HK-2 (cell line): ENCODE results near the gene GLCE.

ENCODE experiments used
- DNase-seq: peaks from one replicate; pipeline ENCODE4 v3.0.0-alpha.2; 2018; ENCODE audit not compliant: unreplicated experiment

GLCE gene

DNA sequence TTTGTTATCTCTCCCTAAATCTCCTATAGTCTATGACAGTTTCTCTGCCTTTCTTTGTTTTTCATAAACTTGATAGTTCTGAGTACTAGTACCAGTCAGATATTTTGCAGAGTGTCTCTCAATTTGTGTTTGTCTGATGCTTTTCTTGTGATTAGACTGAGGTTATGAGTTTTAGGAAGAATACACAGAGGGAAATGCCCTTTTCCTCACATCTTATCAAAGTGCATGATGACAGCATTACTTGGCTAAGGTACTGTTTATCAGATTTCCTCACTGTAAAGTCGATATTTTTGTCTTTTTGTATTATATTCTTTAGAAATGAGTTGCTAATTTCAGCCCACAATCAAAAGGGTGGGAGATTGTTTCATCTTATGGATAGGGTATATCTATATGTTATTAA, 45.6 kb downstream of the GLCE start:
- DNase-seq = no peak

DNA sequence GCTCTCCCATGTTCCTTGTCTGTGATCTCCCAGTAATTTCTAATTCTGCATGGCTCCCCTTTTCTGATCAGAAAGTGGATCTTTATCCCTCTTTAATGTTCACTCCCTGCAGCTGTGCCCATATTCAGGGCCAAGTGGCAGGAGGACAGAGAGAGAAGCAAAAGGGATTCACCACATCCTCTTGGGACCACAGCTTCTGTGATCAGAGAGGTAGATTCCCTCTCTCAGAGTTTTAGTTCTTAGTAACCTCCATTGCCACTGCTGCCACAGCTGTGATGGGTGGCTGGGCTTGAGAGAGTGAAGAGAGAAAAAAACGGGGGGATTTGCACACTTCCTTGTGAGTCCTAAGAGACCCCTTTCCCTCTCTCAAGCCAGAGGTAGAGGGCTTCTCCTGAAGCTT, 49.2 kb downstream of the GLCE start:
- no peak for DNase-seq

DNA sequence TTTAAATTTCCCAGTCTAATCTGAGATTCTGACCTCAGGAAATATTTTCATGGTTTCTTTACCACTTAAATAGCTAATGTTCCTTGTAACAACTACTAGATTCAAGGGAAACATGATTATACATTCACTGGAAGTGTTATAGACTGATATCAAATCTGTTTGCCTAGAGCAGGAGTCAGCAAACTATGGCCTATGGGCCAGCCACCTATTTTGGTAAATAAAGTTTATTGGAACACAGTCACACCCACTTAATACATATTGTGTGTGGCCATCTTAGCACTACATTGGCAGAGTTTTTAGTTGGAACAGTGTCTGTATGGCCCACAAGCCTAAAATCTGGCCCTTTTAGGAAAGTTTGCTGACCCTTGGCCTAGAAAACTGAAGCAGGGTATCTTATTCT, 50.1 kb downstream of the GLCE start:
- DNase-seq = no peak

DNA sequence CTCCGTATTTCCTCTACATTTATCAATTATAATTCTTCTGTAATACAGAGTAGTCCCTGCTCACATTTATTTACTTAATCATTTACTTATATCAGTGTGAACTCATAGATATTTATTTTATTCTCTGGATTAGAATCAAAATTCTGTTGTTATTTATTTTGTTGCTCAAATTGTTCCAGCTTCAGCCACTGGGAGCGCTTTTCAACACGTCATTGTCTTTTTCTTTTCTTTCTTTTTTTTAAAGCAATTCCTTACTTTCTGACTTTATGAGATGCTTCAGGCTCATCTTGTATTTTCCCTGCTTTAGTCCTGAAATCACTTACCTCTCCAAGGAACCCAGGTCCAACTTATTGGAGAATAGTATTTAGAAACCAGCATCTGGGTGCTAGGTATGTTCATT, 53.4 kb downstream of the GLCE start:
- DNase-seq = no peak

DNA sequence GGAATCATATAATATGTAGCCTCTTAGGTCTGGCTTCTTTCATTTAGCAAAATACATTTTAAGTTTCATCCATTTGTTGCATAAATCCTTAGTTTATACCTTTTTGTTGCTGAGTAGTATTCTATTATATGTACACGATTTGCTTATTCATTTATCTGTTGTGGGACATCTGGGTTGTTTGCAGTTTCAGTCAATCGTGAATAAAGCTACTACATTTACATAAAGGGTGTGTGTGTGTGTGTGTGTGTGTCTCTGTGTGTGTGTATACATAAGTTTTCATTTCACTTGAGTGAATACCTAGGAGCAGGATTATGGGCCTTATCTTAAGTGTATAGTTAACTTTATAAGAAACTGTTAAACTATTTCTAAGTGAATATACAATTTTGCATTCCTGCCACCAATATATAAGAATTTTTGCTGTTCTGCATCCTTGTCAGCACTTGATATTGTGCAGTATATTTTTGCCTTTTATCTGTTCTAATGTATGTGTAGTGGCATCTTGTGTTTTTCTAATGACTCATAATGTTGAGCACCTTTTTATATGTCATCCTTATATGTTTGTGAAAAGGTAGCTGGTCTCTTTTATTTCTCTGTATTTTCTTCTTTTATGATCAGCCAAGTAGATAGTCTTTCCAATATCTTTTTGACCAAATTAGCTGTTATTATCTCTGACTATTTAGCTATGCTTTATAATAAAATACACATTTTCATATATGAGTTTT, 55.0 kb downstream of the GLCE start:
- DNase-seq = no peak

DNA sequence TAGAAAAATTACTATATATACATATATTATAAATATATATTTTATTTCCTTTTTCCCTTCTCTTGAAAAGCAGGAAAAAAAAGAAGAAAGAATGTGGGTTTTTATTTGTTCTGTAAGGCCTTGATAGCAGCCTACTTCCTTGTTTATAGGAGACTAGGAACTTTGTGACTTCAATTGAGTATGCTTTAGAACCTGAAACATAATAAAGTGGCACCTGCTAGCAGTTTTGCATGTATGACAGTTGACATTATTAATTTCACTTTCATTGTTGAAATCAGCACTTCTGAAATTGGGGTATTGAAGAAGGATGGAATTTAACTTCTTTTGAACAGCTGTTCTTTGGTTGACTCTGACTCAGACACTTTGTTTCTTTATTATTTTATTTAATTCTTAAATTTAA, 56.9 kb downstream of the GLCE start:
- DNase-seq = no peak

DNA sequence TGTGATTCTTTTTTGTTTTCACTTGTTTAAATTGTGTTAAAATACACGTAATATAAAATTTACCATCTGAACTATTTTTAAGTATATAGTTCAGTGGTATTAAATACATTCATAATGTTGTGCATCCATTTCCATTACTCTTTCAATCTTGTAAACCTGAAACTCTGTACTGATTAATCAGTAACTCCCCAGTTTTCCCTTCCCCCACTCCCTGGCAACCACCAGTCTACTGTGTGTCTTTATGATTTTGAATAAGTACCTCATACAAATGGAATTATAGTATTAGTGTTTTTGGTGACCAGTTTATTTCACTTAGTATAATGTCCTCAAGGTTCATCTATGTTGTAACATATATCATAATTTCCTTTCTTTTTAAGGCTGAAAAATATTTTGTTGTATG, 59.3 kb downstream of the GLCE start:
- DNase-seq = no peak

DNA sequence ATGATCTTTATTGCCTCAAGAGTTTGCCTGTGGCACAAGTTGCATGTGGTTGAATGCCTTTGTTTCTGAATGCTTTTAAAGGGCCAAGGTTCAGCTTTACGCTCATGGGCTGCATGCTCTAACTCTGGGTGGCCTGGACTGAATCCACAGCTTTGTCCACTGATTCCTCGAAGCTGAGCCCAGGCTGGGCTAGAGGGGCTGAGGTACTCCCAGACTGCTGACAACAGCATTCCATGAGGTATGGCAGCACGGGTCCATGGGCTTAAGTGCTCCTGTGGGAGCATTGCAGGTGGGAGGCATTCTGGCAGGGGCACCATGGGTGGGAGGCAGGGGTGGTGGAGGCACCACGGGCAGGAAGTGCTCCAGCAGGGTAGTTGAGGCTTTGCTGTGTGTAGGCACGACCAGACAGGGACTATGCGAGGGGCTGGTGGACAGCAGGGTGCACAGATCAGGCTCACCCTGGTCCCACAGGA, 61.6 kb downstream of the GLCE start:
- DNase-seq = no peak

DNA sequence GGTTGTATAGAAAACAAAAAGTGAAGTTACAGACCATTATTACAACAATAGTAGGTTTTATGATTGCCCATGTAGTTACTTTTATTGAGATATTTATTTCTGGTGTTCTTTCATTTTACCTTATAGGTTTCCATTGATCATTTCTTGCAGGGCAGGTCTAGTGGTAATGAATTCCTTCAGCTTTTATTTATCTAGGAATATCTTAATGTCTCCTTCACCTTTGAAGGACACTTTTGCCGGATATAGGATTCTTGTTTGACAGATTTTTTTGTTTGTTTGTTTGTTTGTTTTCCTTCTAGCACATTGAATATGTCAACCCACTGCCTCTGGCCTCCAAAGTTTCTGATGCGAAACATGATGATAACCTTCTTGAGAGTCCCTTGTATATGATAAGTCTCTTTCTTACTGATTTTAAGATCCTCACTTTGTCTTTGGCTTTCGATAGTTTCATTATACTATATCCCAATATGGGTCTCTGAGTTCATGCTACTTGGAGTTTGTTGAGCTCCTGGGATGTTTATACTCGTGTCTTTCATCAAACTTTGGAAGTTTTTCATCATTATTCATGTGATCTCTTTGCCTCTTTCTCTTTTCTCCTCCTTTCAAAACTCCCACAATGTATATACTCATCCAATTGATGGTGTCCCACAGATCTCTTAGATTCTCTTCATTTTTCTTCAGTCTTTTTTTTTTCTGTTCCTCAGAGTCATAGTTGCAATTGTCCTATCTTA, 62.8 kb downstream of the GLCE start:
- DNase-seq = no peak

DNA sequence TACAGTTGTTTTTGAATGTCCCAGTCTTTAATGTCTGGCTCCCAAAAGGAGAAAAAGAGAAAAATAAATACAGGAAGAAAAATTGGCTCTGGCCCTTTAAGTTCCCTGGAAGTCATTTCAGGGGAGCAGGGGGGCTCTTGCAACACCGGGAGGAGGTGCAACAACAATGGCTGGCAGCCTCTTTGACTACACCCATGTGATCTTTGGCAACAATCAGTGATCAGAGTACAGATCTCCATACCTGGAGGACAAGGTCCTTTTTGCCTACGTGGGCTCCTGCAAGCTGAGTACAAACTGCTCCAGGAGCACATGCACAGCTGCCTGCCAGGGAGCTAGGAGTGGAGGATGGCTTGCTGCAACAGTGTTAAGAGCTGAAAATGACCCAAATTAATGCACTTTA, 63.9 kb downstream of the GLCE start:
- DNase-seq = no peak

DNA sequence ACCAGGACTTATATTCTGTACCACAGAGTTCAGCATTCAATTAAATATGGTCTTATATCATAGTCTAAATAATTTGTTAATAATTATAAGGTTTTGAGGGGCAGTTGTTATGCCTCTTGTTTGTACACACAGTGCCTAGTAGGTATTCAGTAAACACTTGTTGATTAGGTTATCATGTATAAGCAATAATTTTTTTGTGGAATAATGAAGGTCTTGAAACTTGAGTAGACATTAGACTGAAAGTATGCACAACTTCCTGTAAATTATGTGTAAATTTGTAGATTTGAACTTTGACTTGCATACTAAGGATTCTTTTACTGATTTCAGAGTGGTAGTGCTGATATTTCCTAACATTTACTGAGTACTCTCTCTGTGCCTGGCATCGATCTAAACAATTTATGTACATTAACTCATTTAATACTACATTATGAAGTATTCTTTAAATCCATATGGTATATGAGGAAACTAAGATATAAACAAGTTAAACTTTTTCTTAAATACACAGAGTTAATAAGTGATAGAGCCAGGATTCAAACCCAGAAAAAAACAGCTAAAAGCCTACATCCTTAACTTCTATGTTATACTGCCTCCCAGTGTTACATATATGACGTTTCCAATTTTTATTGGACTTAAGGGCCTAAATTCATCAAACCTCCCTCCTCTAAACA, 65.1 kb downstream of the GLCE start:
- DNase-seq = no peak

DNA sequence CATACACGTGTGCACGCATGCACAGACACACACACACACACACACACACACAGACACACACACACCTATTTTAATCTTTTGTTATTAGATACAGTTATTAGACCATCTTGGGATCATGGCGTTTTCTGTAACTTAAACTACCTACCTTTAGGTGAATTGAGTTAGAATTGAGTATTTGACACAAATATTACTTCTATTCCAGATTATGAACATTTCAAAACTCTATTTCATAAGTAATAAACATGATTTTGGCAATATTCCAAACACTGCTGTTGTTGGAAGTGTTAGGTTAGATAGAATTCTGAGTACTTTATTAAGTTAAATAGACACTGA, 65.6 kb downstream of the GLCE start:
- no peak for DNase-seq

DNA sequence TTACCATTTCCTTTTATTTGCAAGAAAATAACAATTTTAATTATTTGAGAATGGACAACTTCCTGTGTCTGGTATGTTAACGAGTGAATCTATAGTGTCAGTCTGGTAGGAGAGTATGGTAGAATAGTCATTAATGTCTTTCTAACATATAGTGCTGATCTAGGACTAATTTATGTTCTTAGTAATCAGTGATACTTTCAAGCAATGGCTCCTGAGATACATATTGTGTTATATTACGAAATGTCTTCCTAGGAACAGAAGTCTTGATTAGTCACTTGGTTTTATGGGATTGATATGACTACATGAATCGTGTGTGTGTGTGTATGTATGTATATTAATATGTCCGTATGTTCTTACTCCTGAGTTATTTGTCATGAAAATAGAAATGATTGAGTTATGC, 71.7 kb downstream of the GLCE start:
- no peak for DNase-seq

DNA sequence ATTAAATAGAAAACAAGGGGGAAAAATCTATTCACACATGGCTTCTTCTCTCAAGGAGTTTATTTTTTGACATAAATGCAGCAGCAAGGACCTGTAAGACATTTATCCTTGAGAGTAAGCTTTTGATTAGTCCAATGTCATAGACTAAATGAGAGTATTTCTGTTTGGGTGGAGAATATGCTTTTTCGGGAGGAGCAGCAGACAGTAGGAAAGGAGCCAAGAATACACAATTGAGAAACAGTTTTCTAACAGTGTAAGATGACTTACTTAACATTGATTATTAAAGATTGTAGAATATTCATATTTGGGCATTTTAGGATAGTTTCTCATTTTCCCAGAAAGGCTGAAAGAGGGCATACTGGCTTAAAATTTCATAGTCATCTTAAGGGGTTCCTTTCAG, 72.3 kb downstream of the GLCE start:
- no peak for DNase-seq

DNA sequence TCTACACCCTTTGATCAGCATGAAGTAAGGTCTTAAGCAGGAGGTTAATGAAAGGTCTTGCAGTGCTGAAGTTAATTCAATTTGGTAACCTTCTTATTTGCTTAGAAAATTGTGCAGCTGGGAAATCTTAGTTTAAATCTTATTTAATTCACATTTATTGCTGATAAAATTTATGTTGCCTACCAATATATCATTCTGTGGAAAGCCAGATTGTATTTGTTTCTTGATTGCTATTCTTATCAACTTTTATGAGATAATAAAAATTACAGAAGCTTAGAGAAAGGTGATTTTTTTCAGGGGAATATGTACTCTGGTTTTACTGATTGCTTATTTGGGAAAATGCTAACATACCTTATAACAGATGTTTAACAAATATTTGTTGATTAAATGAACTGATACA, 74.2 kb downstream of the GLCE start:
- DNase-seq = no peak

DNA sequence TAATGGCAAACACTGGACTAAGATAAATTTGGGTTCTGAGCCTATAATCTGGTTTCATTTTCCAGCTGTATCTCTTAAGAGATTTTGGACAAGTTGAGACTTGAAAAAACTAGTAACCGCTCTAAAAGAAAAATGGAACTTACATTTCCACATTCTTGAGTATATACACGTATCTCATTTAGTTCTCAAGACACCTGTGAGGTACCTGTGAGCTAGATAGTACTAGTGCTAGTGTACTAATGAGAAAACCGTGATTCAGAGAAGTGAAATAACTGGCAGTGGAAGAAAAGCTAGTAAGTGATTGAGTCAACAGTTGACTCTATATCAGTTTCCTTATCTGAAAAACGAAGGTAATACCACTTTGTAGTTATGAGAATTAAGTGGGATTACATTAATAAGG, 76.1 kb downstream of the GLCE start:
- DNase-seq = no peak

DNA sequence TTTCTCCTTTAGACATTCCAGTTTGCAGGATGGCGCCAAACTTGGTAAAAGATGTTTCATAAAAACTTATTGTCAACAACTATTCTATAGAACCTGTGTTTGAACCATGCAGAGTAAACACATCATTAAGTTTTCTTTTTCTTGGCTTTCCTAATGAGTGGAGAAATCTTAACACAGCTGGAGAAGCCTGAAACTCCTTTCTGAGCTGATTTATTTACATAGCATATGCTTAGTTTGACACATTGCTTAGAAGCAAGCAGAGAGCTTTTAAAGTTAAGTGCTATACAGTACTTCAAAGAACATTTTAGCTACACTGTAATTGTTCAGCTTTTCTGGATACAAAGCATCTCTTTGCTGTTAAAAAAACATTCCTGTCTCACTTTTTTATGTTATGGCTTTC, 77.3 kb downstream of the GLCE start:
- DNase-seq = no peak

DNA sequence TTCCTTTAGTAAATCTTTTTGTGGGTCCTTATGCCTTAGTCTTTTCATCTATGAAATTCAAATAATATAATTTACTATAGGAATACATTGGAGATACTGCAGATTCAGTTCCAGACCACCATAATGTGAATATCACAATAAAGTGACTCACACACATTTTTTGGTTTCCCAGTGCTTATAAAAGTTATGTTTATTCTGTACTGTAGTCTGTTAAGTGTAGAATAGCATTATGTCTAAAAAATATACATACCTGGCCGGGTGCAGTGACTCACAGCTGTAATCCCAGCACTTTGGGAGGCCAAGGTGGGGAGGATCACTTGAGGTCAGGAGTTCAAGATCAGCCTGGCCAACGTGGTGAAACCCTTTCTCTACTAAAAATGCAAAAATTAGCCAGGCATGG, 84.4 kb downstream of the GLCE start:
- DNase-seq = no peak

DNA sequence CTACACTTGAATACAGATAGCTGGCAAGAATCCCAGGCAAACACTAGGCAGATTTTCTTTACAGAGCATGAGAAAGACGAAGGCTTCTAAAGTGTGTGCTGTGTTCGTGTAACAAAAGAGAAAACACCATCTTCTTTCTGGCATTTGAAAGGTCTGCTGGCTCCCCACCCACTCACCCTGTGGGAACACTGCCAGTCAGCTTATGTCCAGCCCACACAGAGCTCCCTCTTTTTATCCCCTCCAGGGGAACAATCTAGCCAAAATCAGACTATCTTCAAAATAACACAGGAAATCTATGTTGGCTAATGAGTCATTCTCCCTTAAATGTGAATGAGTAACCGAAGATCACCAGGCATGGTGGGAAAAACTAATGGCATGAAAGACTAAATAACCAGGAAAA, 92.7 kb downstream of the GLCE start:
- DNase-seq = peak; percentile 7

DNA sequence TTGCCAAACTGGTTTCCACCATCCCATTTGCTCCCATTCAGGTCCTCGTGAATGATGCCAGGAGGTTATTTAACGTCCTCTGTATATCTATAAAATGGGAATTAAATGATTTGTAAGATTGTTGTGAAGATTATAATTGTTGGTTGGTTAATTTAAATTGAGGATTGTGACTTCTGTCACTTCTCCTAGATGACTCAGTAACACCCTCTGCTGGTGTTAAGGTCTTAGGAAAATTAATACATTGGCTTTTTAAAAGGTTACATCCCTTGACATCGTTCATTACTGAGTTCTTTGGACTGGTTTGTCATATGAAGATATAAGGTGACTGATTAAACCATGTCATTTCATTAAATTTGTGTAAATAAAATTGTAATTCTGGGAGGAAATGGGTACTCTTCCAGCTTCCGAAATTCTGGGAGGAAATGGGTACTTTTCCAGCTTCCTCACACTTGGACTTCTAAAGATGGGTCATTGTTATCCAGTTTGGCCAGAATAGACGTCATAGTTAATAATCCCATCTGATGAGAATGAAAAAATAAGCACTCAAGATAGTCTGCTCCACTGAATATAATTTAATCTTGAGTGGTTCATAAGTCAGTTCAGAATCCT, 105.0 kb downstream of the GLCE start:
- no peak for DNase-seq

DNA sequence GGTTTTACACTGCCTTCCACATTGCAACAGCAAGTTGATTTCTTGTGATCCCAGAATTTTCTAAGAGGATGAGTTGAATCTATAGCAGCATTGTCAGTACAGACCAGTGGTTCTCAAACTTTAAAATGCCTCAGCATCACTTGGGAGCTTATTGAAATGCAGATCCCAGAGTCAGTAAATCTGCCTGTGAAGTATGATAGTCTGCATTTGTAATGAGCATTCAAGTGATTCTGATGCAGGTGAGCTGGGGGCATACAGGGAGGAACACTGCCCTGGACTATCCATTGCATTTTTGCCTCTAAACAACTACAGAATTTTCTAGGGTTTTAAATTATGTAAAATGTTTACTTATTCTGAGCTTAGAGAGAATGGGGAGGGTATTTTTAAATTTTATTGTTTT, 110.8 kb downstream of the GLCE start:
- no peak for DNase-seq

DNA sequence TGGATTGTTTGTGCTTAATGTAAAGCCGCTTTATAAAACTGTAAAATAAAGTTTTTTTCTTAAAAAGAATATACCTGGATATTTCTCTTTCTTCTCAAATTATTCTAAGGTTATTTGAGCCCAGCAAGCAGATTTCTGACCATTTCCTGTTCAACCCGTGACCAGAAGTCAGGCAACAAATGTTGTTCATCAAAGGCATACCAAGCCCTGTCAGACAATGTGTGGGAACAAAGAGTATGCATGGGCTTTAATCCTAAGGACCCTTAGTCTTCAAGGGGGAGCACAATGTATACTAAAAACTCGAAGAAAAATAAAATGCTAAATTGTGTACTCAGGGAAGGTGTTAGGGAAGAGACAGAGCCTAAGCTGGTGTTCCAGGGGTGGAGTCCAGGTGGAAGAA, 111.7 kb downstream of the GLCE start:
- DNase-seq = no peak

DNA sequence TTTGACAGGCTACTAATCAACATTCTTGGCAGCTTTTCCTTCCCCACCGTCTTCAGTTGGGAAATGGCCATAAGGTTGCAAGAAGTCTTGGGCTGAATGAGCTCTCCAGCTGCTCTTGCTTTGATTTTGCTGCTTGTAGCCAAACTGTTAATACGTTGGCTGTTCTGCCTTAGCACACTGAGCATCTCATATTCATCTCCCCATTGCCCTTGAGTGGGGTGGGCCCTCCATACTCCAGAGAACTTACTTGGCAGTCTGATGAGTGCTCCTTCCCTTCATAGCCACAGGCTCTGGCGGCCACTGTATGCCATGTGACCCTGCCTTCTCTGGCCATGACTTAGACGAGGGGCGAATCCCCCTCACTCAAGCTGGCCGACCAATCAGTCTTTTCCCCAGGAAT, 112.5 kb downstream of the GLCE start:
- DNase-seq = no peak
